HG03025 (cell line): ENCODE results near the gene CAMTA1.
"Not testable (repeated sequence)": the region's sequence is repeated elsewhere in the genome, so short reads cannot be mapped to it uniquely, and the experiment has no call there.

Experiments used
- ATAC-seq: cut with Tn5 transposase; IDR thresholded peaks from one replicate; pipeline ENCODE4 v1.9.1; 2021; ENCODE audit warnings: mild to moderate bottlenecking, moderate library complexity; ENCODE audit not compliant: unreplicated experiment, low FRiP score

The CAMTA1 gene

DNA sequence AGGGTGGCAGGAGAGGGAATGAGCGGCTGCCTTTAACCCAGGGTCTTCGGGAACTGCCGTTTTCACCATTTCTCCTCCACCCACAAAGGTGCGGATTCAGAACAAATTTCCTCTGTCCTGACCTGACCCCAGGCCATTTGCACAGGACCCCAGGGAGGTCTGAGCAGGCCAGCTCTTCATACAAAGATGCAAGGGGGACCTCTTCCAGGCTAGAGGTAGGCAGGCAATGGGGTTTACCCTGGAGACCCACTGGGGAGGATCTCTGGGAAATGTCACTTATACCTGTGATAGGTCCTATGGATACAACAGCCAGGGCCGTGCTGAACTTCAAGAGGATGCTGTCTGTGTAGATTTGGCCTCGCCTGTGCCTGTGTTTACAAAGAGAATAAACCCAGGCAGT, 896.1 kb downstream of the CAMTA1 start:
- ATAC-seq, result no peak

DNA sequence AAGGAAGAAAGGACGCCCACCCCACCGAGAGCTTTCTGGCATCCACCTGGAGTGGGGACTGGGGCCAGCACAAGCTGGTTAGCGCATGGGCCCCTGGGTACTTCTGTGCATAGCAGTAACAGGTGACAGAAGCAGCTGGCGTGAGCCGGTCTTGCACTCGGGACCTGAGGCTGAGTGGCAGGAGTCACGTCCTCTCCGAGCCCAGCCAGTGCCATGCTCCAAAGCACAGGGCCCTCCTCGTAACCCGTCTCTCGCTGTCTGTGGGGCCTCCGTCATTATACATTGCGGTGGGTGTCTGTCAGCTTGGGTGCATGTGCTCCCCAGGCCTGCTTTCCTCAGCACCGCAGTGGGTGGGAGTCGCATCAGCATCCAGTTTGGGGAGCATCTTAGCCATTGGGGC, 898.3 kb downstream of the CAMTA1 start:
- ATAC-seq, result no peak

DNA sequence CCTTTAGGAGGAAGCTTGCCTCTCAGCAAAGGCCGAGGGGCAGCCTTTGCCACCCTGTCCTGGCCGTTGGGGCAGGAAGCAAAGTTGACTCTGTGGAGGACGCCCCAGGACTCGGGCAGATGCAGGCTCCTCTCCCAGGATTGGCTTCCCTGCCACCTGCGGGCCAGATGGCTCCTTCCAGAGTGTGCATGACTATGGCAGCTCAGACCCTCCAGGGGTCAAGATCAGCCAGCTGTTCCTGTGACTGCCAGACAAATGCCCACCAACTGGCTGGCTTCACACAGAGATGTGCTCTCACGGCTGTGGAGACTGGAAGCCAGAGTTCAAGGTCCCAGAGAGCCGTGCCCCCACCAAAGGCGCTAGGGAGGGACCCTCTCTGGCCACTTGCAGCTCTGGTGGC, 898.9 kb downstream of the CAMTA1 start:
- no peak for ATAC-seq

DNA sequence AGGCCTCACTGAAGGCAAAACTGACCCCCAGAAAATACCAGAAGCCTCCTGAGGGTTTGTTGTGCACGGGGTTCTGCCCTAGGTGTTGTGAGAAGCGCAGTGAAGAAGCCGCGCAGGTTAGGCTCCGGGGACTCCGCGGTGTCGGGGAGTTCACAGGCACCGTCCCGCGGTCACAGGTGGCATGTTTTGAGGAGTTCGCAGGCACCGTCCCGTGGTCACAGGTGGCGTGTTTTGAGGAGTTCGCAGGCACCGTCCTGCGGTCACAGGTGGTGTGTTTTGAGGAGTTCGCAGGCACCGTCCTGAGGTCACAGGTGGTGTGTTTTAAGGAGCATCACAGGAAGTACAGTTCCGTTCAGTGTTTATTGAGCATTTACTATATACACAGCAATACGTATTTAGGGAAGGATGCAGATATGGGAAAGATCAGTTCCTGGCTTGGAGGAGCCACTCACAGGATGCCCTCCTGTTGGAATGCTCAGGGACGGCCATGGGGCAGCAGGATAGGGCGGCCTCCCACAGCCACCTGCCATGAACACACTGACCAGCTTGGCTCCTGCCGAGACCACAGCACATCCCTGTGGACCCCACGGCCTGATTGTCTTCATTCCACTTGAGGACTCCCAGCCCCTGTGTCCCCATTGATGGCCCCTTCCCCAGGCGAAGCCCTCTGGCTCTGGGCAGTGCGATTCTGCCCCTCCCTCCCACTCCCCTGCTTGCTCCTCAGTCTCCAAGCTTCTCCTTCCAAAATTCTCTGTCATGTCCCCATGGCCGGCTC, 899.8 kb downstream of the CAMTA1 start:
- no peak for ATAC-seq

DNA sequence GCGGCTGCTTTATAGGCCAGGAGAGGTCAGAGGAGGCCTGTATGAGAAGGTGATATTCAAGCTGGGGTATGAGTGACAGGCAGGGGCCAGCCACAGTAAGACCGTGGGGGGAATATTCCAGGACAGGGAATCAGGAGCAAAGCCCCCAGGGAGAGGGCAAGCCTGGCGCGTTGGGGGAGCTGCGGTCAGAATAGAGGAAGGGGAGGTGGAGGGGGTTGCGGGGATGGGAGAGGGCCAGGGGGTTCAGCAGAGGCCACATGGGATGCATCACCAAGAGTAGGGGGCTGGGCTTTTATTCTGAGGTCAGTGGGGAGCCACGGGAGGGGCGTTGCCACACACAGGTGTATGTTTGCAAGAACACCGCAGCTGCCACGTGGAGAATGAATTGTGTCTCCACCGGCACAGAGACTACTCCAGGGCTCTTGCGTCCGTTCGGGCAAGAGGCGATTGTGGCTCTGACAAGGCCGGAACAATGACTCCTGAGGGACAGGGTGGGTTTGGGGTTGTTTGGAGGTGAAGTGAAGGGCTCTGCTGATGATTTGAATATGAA, 901.1 kb downstream of the CAMTA1 start:
- no peak for ATAC-seq

DNA sequence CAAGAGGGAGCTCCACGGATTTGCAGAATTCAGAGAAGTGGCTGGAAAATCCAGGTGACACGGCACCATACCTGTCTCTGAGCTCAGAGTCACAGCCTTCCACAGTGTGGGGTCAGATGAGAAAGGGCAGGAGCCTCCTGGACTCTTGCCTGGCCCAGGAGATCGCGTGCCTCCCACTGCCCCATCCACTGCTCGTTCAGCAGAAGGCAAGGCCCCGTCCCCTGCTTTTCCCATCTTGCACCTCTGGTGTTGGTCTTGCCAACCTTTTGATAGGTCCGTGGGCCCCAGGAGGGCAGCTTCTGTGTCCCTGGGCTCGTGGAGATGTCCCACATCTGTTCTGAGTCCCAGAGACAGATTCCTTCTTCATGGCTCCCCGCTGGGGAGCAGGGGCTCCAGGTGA, 902.2 kb downstream of the CAMTA1 start:
- ATAC-seq, result no peak

DNA sequence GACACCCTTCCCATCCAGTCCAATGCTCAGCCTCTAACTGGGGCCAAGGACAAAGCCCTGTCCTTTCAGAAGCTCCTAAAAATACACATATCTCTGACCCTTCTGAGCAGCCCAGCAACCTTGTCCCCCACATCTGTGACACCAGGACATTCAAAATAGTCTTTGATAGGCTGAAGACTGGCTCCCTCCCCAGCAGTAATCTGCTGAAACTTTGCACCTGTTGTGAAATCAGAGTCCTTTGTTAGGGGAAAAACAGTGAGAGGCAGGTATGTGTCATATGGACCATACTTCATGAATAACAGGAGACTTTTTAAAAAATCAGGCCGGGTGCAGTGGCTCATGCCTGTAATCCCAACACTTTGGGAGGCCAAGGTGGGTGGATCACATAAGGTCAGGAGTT, 903.4 kb downstream of the CAMTA1 start:
- no peak for ATAC-seq

DNA sequence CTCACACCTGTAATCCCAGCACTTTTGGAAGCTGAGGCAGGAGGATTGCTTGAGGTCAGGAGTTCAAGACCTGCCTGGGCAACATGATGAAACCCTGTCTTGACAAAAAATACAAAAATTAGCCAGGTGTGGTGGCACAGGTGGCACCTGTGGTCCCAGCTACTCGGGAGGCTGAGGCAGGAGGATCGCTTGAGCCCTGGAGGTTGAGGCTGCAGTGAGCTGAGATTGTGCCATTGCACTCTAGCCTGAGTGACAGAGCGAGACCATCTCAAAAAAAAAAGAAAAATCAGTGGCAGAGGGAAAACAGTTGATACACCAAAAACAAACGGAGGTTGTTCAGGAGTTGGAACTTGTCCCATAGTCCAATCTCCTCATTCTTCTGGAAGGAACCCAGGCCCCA, 904.1 kb downstream of the CAMTA1 start:
- not testable (repeated sequence) for ATAC-seq

DNA sequence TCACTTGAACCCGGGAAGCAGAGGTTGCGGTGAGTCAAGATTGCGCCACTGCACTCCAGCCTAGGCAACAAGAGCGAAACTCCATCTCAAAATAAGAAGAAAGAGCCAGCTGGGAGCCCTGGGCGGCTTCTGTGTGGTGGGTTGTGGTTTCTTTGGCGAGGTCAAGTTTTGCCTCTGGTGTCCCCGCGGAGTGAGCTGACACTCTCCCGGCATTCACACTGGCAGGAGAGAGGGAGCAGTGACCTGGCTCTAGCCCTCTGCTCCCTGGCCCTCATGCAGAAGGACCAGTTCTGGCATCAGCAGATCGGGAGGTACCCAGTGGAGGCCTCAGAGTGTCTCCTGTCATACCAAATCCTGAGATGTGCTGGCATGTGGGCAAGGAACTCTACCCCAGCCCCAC, 904.8 kb downstream of the CAMTA1 start:
- ATAC-seq, result no peak

DNA sequence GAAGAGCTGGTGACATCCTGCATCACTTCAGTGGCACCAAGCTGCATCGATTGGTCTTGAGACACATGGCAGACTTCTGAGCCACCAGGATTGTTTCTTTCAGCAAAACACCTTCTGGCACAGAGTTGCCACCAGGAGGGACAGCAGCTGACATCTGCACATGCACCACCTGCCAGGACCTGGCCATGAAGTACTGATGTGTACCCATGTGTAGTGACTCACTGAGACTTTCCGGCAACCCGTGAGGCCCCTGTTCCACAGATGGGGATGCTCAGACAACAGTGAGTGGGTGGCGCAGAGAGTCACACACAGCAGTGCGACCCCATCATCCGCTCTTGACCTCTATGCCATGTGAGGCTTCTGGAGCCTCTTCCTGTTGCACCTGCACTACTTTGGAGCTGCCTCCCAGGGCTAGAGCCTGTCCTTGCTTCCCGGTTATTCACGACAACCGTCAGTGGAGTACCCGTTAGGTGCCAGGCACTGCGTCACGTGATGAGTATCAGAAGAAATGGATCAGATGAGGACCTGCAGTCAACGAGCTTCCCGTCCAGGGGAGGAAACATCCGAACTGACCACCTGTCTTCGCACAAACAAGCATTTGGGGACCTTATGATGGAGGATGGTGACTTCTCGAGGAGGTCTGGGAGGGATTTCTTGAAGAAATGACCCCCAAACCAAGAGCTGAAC, 905.4 kb downstream of the CAMTA1 start:
- no peak for ATAC-seq

DNA sequence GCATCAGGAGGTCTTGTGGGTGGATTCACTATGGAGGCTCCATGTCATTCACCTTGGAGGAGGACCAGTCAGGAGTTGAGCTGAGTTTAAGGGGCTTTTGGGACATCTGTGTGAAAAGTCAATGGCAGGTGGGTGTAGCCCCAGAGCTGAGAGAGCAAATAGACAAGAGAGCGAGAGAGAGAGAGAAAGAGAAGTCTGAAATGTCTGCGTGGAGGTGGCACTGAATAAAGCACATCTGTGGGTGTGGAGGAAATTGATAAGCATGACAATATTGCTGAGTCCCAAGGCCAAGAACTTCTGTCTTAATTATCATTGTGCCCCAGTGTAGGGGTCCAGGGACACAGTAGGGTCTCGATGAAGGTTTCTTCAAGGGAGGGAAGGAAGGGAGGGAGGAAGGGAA, 906.3 kb downstream of the CAMTA1 start:
- no peak for ATAC-seq

DNA sequence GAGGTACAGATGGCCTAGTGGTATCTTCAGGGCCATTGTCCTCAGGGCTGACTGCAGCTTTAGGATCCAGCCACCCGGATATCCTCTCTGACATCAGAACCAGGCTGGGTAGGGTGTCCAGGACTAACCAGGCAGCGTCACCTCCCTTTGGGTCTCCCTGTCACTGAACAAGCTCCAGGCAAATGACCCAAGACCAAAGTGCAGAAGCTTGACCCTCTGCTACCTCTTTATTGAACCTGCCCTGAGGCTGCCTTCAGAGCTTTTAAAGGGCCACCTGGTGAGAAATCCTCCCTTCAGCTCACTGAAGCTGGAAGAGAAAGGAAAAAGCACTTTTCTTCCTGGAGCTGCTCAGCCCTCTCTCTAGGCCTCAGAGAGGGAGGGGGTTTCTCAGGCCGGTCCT, 906.8 kb downstream of the CAMTA1 start:
- no peak for ATAC-seq

DNA sequence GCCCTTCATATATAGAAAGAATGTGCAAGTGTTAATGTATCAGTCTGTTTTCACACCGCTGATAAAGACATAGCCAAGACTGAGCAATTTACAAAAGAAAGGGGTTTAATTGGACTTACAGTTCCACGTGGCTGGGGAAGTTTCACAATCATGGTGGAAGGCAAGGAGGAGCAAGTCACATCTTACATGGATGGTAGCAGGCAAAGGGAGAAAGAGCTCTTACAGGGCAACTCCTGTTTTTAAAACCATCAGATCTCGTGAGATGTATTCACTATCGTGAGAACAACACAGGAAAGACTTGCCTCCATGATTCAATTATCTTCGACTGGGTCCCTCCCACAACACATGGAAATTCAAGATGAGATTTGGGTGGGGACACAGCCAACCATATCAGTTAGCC, 907.8 kb downstream of the CAMTA1 start:
- not testable (repeated sequence) for ATAC-seq

DNA sequence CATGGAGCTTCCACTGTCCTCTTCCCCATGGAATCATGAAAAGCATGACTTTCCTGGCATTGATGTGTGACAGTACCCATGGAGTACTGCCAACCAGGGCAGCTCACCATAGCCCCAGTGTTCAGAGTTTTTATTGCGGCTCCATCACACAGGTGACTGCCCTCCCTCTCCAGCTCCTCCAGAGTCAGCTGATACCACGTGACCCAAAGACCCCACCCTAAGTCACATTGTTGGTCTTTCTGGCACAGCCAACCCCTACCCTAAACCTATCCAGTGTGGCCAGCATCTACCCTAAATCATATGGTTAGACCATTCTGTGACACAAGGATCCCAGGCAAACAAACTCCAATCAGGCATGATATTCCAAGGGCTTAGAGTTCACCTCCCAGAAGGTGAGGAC, 908.4 kb downstream of the CAMTA1 start:
- no peak for ATAC-seq

DNA sequence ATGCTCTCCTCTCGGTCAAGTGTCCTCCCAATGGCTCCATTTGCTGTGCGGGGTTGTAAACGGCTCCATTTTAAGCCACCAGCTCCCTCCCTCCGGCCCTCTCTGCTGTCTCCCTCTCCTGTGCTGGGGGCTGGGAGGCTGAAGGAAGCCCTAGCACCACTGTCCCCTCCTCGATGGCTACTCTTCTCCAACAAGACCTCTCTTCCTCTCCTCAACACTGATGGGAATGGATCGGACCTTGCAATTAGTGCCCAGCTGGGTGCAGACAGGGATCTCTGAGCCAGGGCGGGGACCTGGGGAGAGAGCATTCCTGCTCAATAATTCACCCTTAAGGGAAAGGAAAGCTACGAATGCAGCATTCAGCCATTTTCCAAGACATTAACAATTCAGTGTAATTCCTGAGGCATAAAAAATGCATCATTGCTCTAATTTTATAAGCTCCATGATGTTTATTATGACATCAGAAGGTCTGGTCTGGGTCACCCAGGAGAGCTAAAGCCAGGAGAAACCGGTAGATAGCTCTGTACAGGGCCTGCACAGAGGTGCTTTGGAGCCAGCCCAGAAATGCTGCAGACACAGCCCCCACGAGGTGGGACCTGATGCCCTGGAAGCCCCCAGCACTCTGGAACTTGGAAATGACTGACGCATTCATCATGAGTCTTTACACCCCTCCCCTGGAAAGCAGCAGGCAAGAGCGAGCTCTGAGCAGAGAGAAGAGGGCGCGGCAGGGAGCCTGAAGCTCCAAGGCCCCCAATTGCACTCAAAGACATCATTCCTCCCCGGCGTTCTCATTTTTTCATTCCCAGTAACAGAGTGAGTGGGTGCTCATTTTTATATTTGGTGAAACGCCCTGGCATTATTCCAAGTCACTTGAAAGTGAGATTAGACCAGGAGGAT, 909.6 kb downstream of the CAMTA1 start:
- no peak for ATAC-seq

DNA sequence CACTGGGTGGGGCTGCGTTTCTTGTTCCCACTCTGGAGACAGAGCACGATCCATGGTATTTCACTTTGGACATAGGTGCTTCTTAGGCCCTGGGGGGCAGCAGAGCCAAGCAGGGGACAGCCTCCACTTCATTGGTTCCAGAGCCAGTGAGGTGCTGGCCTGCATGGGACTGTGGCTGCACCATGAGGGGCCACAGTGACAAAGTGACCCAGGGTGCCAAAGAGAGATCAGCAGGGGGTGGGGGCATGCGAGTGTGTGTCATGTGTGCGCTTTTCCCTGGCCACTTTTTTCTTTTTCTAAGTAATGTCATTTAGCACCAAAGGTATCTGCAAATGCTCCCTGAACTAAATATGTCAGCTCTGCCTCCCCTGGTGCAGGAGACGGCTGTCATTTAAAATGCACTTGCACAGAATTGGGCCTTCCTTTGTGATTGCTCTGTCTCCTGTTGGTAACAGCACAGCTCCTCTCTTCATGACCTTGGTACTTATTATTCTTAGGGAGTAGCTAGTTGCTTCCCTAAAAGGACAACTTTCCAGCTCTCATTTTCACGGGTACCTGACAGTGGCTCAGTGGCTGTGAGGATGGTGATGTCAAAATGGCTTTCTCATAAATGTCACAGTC, 910.4 kb downstream of the CAMTA1 start:
- ATAC-seq, result no peak

DNA sequence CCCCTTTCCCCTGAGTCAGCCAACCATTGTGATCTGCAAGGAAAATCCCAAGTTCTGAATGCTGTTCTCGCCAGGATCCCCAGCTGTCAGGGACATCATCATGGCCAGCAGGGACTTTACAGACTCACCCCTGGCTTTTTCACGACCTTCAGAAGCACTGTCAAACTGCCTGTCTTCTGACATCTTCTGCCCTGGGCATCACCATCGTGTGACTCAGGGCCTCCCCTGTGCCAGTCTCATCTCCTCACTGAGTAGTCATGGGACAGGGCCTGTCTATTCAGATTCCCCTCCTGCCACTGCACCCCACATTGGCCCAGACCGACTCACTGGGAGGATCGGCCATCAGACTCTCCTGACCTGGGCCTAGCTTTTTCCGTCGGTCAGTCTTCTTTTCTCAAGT, 913.4 kb downstream of the CAMTA1 start:
- ATAC-seq, result no peak

DNA sequence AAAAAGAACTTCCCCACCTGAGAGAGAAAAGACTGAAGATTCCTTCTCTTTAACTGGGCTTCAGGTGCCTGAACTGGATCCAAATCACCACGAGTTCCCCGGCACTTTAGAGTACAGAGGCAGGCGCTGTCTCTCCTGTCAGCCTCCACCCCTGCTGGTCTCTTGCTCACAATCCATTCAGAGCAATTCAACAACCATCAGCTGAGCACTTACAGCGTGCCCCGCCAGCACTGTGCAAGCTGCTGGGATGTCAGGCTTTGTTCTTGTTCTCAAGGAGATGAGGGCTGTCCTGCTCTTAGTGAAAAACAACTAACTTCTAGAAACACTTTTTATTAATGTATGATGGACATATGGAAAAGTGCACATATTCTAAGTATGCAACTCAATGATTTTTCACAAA, 917.1 kb downstream of the CAMTA1 start:
- ATAC-seq, result no peak

DNA sequence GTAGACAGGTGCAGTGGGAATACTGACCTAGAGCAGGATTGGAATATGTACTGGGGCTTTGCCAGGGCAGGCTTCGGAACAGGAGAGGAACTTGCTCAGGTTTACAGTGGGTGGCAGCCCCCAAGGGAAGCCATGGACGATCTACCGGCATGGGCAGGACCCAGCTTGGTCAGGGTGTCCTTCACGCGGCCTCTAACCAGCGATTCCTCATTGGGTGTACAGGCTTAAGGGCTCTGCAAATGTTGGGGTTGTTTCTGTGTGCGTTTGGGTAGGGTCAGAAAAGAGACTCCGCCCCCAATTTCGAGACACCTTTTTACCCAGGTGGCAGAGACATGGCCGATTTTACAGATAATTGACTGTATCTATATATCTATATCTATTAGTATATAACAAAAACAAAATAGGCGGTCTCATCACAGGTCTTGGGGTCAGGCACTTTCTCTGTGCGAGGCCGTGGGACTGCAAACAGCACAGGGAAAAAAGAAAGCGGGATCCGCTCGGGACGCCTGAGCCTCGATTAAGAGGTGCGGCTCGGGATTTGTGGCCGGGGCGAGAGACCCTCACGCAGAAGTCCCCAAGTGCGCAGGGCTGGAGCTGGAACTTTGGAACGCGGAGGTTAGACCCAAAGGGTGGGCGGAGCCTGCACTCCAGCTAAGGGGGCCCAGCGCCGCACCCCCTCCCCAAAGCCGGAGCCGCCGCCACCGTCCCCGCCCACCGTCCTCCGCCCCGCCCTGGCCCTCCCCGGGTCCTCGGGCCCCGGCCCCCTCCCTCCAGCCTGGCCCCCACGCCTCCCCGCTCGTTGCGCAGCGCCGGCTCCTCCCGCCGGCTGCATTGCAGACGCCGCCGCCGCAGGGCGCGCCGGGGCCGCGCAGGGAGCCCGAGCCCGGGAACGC, 918.3 kb downstream of the CAMTA1 start:
- ATAC-seq, result no peak
